Measurements from ENCODE around the gene SRSF12. TPM values are rescaled to one million over a fixed set of nuclear protein-coding genes. Genes with fewer than 3 reads are reported as not detected.

SRSF12 gene
- total and polyA plus RNA-seq, 9 of the 15 experiments (the other 6 are each of a cell fraction or from before 2014, with no cell fraction given) = not detected

DNA sequence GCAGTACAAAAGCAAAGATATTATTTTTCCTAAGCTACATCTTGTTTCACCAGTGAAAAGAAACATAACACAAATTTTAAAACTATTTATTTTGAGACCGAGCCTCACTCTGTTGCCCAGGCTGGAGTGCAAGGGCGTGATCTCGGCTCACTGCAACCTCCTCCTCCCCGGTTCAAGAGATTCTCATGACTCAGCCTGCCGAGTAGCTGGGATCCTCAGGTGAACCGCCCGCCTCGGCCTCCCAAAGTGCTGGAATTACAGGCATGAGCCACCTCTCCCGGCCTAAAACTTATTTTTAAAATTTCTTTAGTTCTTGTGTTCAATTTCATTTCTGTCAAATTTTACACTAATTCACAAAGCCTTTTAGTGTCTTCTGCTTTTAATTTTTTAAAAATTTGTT is 5.9 kb downstream of the SRSF12 start:
- ChIA-PET POLR2A (no interaction called here), CTCF (ENCODE audit: low intra/inter-chr PET ratio) (interaction anchor here (0.7 kb wide), 1 partner anchor 535 kb away, joined by 3 read pairs; no protein-coding TSS in a partner anchor)
- BruUV-seq (replicated peaks) = no TSS peak
- in situ Hi-C loops (cut with MboI) = no loop called here
- Histone ChIP-seq H3K9me3 (replicated peaks; ENCODE audit: control insufficient read depth, insufficient read depth, low read depth, low read length) (no peaks in the 10 kb centered on the region), H3K27ac (ENCODE audit: extremely low read depth, low read depth, low read length) (no peak overlapping the region), H3K79me2 (ENCODE audit: control insufficient read depth, insufficient read depth, low read length) (no peaks in the 10 kb centered on the region), H3K36me3 (ENCODE audit: control insufficient read depth, insufficient read depth, low read length) (no peaks in the 10 kb centered on the region), H3K4me1 (replicated peaks in 1 of 2; ENCODE audit: control insufficient read depth in 2 of 2, insufficient read depth in 2 of 2, low read length in 2 of 2) (no peaks in the 10 kb centered on the region), H3K4me3 (no peak overlapping the region), H4K20me1 (replicated peaks; ENCODE audit: control insufficient read depth, insufficient read depth, low read length) (no peaks in the 10 kb centered on the region), H3K9ac (ENCODE audit: insufficient read depth in 1 of 2, low read depth in 2 of 2, low read length in 2 of 2) (no peak overlapping the region), H2AFZ (ENCODE audit: low read depth, low read length) (no peak overlapping the region), H3K27me3 (ENCODE audit: control insufficient read depth in 2 of 2, insufficient read depth in 2 of 2, low read length in 2 of 2) (peaks cover 0 to 2% of the 10 kb centered on the region in 2 experiments; a peak in 2 of 5 replicates), H3K4me2 (ENCODE audit: insufficient read depth, low read length) (no peak overlapping the region), H3K9me1 (ENCODE audit: control insufficient read depth, insufficient read depth, low read length) (no peaks in the 10 kb centered on the region)
- FAIRE-seq = no peak
- no peak for DNase-seq (ENCODE audit: extremely low read depth in 1 of 4, low spot score in 3 of 4)
- intact Hi-C loops (cut with micrococcal nuclease) = no loop called here
- WGBS (ENCODE audit: insufficient coverage, low coverage, missing lambda C conversion rate) = 5% methylated on average over 9 of the region's 9 CpGs
- TF ChIP-seq NFIX (CRISPR knock-in tag; IDR thresholded peaks at IDR 0.05; ENCODE audit: low read depth) (no peak), HNRNPH1 (optimal IDR thresholded peaks at IDR 0.05; ENCODE audit: low read depth, low read length) (no peak), IFI16 (CRISPR knock-in tag; IDR thresholded peaks at IDR 0.05) (no peak)
- TF ChIP-seq, protein P1, sequence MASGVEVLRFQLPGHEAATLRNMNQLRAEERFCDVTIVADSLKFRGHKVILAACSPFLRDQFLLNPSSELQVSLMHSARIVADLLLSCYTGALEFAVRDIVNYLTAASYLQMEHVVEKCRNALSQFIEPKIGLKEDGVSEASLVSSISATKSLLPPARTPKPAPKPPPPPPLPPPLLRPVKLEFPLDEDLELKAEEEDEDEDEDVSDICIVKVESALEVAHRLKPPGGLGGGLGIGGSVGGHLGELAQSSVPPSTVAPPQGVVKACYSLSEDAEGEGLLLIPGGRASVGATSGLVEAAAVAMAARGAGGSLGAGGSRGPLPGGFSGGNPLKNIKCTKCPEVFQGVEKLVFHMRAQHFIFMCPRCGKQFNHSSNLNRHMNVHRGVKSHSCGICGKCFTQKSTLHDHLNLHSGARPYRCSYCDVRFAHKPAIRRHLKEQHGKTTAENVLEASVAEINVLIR (CRISPR knock-in tag; IDR thresholded peaks at IDR 0.05) = no peak
- TF ChIP-seq, protein P2, sequence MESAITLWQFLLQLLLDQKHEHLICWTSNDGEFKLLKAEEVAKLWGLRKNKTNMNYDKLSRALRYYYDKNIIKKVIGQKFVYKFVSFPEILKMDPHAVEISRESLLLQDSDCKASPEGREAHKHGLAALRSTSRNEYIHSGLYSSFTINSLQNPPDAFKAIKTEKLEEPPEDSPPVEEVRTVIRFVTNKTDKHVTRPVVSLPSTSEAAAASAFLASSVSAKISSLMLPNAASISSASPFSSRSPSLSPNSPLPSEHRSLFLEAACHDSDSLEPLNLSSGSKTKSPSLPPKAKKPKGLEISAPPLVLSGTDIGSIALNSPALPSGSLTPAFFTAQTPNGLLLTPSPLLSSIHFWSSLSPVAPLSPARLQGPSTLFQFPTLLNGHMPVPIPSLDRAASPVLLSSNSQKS (CRISPR knock-in tag; IDR thresholded peaks at IDR 0.05) = no peak
- no peak for ATAC-seq

Data from K562 (cell line).